HEK293 (cell line): ENCODE results near the gene MLN.

Experiments
- RBAK ChIP-seq: fragments of 450-650 bp; formaldehyde crosslinking; IDR thresholded peaks from 2 replicates; pipeline ENCODE4 v1.5.1; 2016; ENCODE audit warnings: missing biosample characterization, missing genetic modification characterization
- YY1 ChIP-seq: fragments of 450-650 bp; formaldehyde crosslinking; IDR thresholded peaks from 2 replicates; pipeline ENCODE4 v1.5.1; 2018; ENCODE audit warnings: missing biosample characterization, missing genetic modification characterization
- ZBTB20 ChIP-seq: fragments of 450-650 bp; formaldehyde crosslinking; IDR thresholded peaks from 2 replicates; pipeline ENCODE4 v1.5.1; 2016; ENCODE audit warnings: missing biosample characterization, missing genetic modification characterization
- ZFP3 ChIP-seq: fragments of 450-650 bp; formaldehyde crosslinking; IDR thresholded peaks from 2 replicates; pipeline ENCODE4 v1.5.1; 2016; ENCODE audit warnings: low read depth, missing biosample characterization, missing genetic modification characterization
- ZNF174 ChIP-seq: fragments of 450-650 bp; formaldehyde crosslinking; IDR thresholded peaks from 2 replicates; pipeline ENCODE4 v1.5.0; 2017; ENCODE audit warnings: missing biosample characterization, mild to moderate bottlenecking, missing genetic modification characterization
- ZNF549 ChIP-seq: fragments of 450-650 bp; IDR thresholded peaks from 2 replicates; pipeline ENCODE4 v1.5.1; 2018; ENCODE audit warnings: missing biosample characterization, missing genetic modification characterization, mild to moderate bottlenecking, inconsistent platforms, moderate library complexity
- ZNF621 ChIP-seq: fragments of 450-650 bp; formaldehyde crosslinking; IDR thresholded peaks from 2 replicates; pipeline ENCODE4 v1.5.1; 2017; ENCODE audit warnings: missing biosample characterization, missing genetic modification characterization
- ZNF747 ChIP-seq: fragments of 450-650 bp; formaldehyde crosslinking; IDR thresholded peaks from 2 replicates; pipeline ENCODE4 v1.5.1; 2016; ENCODE audit warnings: missing biosample characterization, missing genetic modification characterization
- ZNF777 ChIP-seq: fragments of 450-650 bp; formaldehyde crosslinking; IDR thresholded peaks from 2 replicates; pipeline ENCODE4 v1.5.1; 2017; ENCODE audit warnings: missing biosample characterization, missing genetic modification characterization, borderline replicate concordance
- ZNF837 ChIP-seq: fragments of 450-650 bp; formaldehyde crosslinking; IDR thresholded peaks from 2 replicates; pipeline ENCODE4 v1.5.1; 2016; ENCODE audit warnings: missing biosample characterization, missing genetic modification characterization
- TF ChIP-seq, protein P1 (sequence below): fragments of 450-650 bp; formaldehyde crosslinking; IDR thresholded peaks from 2 replicates; pipeline ENCODE4 v1.5.1; 2016; ENCODE audit warnings: missing biosample characterization, missing genetic modification characterization
- TF ChIP-seq, protein P2 (sequence below): fragments of 450-650 bp; formaldehyde crosslinking; IDR thresholded peaks from 2 replicates; pipeline ENCODE4 v1.5.1; 2016; ENCODE audit warnings: missing biosample characterization, missing genetic modification characterization
- TF ChIP-seq, protein P3 (sequence below): fragments of 450-650 bp; formaldehyde crosslinking; IDR thresholded peaks from 2 replicates; pipeline ENCODE4 v1.5.1; 2016; ENCODE audit warnings: missing biosample characterization, missing genetic modification characterization

DNA sequence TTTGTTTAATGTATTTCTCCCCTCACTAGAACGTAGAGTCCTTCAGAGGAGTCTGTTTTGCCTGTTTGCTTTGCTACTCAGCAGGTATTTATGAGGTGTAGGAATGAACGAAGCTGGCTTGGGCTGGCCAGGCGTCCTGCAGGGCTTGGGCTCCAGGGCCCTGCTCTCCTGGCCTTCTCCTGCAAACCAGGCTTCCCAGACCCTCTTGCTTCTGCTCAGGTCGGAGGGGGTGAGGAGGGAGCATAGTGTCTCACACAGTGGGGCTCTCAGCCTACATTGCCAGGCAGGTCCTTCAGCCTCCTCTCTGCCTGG lies 24.6 kb upstream of the MLN start:
- TF ChIP-seq, protein P1, sequence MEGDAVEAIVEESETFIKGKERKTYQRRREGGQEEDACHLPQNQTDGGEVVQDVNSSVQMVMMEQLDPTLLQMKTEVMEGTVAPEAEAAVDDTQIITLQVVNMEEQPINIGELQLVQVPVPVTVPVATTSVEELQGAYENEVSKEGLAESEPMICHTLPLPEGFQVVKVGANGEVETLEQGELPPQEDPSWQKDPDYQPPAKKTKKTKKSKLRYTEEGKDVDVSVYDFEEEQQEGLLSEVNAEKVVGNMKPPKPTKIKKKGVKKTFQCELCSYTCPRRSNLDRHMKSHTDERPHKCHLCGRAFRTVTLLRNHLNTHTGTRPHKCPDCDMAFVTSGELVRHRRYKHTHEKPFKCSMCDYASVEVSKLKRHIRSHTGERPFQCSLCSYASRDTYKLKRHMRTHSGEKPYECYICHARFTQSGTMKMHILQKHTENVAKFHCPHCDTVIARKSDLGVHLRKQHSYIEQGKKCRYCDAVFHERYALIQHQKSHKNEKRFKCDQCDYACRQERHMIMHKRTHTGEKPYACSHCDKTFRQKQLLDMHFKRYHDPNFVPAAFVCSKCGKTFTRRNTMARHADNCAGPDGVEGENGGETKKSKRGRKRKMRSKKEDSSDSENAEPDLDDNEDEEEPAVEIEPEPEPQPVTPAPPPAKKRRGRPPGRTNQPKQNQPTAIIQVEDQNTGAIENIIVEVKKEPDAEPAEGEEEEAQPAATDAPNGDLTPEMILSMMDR (tag by site-specific recombination) = no peak
- TF ChIP-seq ZFP3 (tag by site-specific recombination) (no peak), YY1 (no peak), ZNF621 (tag by site-specific recombination) (no peak), ZNF837 (tag by site-specific recombination) (no peak), ZBTB20 (tag by site-specific recombination) (no peak), ZNF549 (tag by site-specific recombination) (no peak), ZNF174 (tag by site-specific recombination) (no peak), ZNF747 (tag by site-specific recombination) (no peak), RBAK (no peak), ZNF777 (no peak)
- TF ChIP-seq, protein P2, sequence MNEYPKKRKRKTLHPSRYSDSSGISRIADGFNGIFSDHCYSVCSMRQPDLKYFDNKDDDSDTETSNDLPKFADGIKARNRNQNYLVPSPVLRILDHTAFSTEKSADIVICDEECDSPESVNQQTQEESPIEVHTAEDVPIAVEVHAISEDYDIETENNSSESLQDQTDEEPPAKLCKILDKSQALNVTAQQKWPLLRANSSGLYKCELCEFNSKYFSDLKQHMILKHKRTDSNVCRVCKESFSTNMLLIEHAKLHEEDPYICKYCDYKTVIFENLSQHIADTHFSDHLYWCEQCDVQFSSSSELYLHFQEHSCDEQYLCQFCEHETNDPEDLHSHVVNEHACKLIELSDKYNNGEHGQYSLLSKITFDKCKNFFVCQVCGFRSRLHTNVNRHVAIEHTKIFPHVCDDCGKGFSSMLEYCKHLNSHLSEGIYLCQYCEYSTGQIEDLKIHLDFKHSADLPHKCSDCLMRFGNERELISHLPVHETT (tag by site-specific recombination) = no peak
- TF ChIP-seq, protein P3, sequence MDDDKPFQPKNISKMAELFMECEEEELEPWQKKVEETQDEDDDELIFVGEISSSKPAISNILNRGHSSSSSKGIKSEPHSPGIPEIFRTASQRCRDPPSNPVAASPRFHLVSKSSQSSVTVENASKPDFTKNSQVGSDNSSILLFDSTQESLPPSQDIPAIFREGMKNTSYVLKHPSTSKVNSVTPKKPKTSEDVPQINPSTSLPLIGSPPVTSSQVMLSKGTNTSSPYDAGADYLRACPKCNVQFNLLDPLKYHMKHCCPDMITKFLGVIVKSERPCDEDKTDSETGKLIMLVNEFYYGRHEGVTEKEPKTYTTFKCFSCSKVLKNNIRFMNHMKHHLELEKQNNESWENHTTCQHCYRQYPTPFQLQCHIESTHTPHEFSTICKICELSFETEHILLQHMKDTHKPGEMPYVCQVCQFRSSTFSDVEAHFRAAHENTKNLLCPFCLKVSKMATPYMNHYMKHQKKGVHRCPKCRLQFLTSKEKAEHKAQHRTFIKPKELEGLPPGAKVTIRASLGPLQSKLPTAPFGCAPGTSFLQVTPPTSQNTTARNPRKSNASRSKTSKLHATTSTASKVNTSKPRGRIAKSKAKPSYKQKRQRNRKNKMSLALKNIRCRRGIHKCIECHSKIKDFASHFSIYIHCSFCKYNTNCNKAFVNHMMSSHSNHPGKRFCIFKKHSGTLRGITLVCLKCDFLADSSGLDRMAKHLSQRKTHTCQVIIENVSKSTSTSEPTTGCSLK (tag by site-specific recombination) = no peak
